GM23338 (cell line): ENCODE measurements around the gene EXOC6B. TPM values are rescaled to one million over a fixed set of nuclear protein-coding genes. Genes with fewer than 3 reads are reported as not detected.

ENCODE experiments used
- ATAC-seq: fragments of 200-7000 bp; cut with Tn5 transposase; 3 replicates; pipeline ENCODE4 v1.9.1; 2020
- DNase-seq: peaks from one replicate; pipeline ENCODE4 v3.0.0-alpha.2; 2015; ENCODE audit warnings: low spot score
- H2AFZ ChIP-seq: fragments of 200-600 bp; sonication (generic); 2 replicates; pipeline ENCODE4 v1.8.0; 2016; ENCODE audit warnings: antibody characterized with exemption, mild to moderate bottlenecking, moderate library complexity
- H3F3A ChIP-seq: fragments of 200-600 bp; sonication (generic); replicated peaks from 2 replicates; pipeline ENCODE4 v1.8.0; 2017; ENCODE audit warnings: antibody characterized with exemption, mixed run types, low read depth
- H3K27ac ChIP-seq: fragments of 200-600 bp; sonication (generic); 2 replicates; pipeline ENCODE4 v1.6.1; 2016; ENCODE audit warnings: low read depth
- H3K27me3 ChIP-seq: fragments of 200-600 bp; sonication (generic); 2 replicates; pipeline ENCODE4 v1.8.0; 2016; ENCODE audit warnings: mild to moderate bottlenecking, mixed run types, moderate library complexity; ENCODE audit not compliant: insufficient read depth
- H3K36me3 ChIP-seq: fragments of 200-600 bp; sonication (generic); 2 replicates; pipeline ENCODE4 v1.8.0; 2016; ENCODE audit warnings: mild to moderate bottlenecking; ENCODE audit not compliant: insufficient read depth
- H3K4me1 ChIP-seq: fragments of 200-600 bp; sonication (generic); 2 replicates; pipeline ENCODE4 v1.8.0; 2016; ENCODE audit warnings: mild to moderate bottlenecking, moderate library complexity; ENCODE audit not compliant: insufficient read depth
- H3K4me2 ChIP-seq: fragments of 200-600 bp; sonication (generic); 2 replicates; pipeline ENCODE4 v1.7.1; 2017; ENCODE audit warnings: mixed run types
- H3K4me3 ChIP-seq: fragments of 200-600 bp; sonication (generic); 2 replicates; pipeline ENCODE4 v1.6.1; 2016; ENCODE audit warnings: mixed run types
- H3K79me2 ChIP-seq: fragments of 200-600 bp; sonication (generic); replicated peaks from 2 replicates; pipeline ENCODE4 v1.8.0; 2017; ENCODE audit warnings: mild to moderate bottlenecking; ENCODE audit not compliant: insufficient read depth
- H3K9me2 ChIP-seq: fragments of 200-600 bp; sonication (generic); 2 replicates; pipeline ENCODE4 v1.8.0; 2017; ENCODE audit not compliant: insufficient read depth
- H4K20me1 ChIP-seq: fragments of 200-600 bp; sonication (generic); replicated peaks from 2 replicates; pipeline ENCODE4 v1.8.0; 2017; ENCODE audit warnings: mild to moderate bottlenecking; ENCODE audit not compliant: insufficient read depth
- H3K27ac Mint-ChIP-seq: 2 replicates; pipeline ENCODE4 v1.8.0; 2020; ENCODE audit warnings: inconsistent platforms, mild to moderate bottlenecking, moderate library complexity, mixed read lengths
- H3K27me3 Mint-ChIP-seq: 3 replicates; pipeline ENCODE4 v1.8.0; 2022; ENCODE audit warnings: low read depth, mild to moderate bottlenecking, moderate library complexity, mixed read lengths, inconsistent platforms; ENCODE audit not compliant: insufficient read depth, poor library complexity
- H3K36me3 Mint-ChIP-seq: 3 replicates; pipeline ENCODE4 v1.8.0; 2021; ENCODE audit warnings: low read depth, mild to moderate bottlenecking, inconsistent platforms, moderate library complexity, mixed read lengths
- H3K4me1 Mint-ChIP-seq: 3 replicates; pipeline ENCODE4 v1.8.0; 2020; ENCODE audit warnings: mild to moderate bottlenecking, inconsistent platforms, mixed read lengths
- H3K4me3 Mint-ChIP-seq: 3 replicates; pipeline ENCODE4 v1.8.0; 2021; ENCODE audit warnings: moderate library complexity, mild to moderate bottlenecking, inconsistent platforms, mixed read lengths
- H3K9me3 Mint-ChIP-seq: 3 replicates; pipeline ENCODE4 v1.8.0; 2020; ENCODE audit warnings: moderate library complexity, mild to moderate bottlenecking, inconsistent platforms, mixed read lengths
- CREB1 ChIP-seq: fragments of 250-450 bp; sonication (Bioruptor Pico); IDR thresholded peaks from 2 replicates; pipeline ENCODE4 v1.5.0; 2020; ENCODE audit warnings: low read depth, mild to moderate bottlenecking, moderate library complexity
- CTCF ChIP-seq, 2 experiments: fragments of 200-600 bp in 1 of 2; sonication (generic) in 1 of 2; conservative IDR thresholded peaks; 2 replicates each; pipeline versions ENCODE4 v1.5.1 to v1.6.1; 2016 to 2017; ENCODE audit warnings: antibody characterized with exemption in 2 of 2, low read depth in 2 of 2, mild to moderate bottlenecking in 2 of 2, moderate library complexity in 1 of 2
- EZH2 ChIP-seq: fragments of 200-600 bp; sonication (generic); IDR thresholded peaks from one replicate; pipeline ENCODE4 v1.8.0; 2017; ENCODE audit warnings: antibody characterized with exemption, mild to moderate bottlenecking, low read depth; ENCODE audit not compliant: unreplicated experiment
- EZH2phosphoT487 ChIP-seq: fragments of 200-600 bp; sonication (generic); IDR thresholded peaks from one replicate; pipeline ENCODE4 v1.8.1; 2018; ENCODE audit warnings: antibody characterized with exemption; ENCODE audit not compliant: unreplicated experiment
- JUNB ChIP-seq: IDR thresholded peaks from one replicate; pipeline ENCODE4 v1.6.1; 2016; ENCODE audit warnings: antibody characterized with exemption; ENCODE audit not compliant: unreplicated experiment
- NANOG ChIP-seq: IDR thresholded peaks from 2 replicates; pipeline ENCODE4 v1.6.1; 2016; ENCODE audit warnings: antibody characterized with exemption, borderline replicate concordance
- POLR2AphosphoS5 ChIP-seq: IDR thresholded peaks from 2 replicates; pipeline ENCODE4 v1.6.1; 2016; ENCODE audit warnings: antibody characterized with exemption, low read depth
- REST ChIP-seq: IDR thresholded peaks from one replicate; pipeline ENCODE4 v1.6.1; 2018; ENCODE audit warnings: antibody characterized with exemption; ENCODE audit not compliant: unreplicated experiment
- STAT1 ChIP-seq: IDR thresholded peaks from one replicate; pipeline ENCODE4 v1.6.1; 2016; ENCODE audit warnings: antibody characterized with exemption; ENCODE audit not compliant: unreplicated experiment
- ZNF114 ChIP-seq: fragments of 250-450 bp; sonication (Bioruptor Pico); IDR thresholded peaks from 2 replicates; pipeline ENCODE4 v1.5.0; 2020; ENCODE audit warnings: mild to moderate bottlenecking, moderate library complexity
- ZNF331 ChIP-seq: fragments of 250-450 bp; sonication (Bioruptor Pico); IDR thresholded peaks from 2 replicates; pipeline ENCODE4 v1.5.0; 2020; ENCODE audit warnings: low read depth, mild to moderate bottlenecking, moderate library complexity
- polyA plus RNA-seq: library from polyadenylated mRNA; unstranded; fragments of >200 nt; fragmentation: Nextera tagmentation; extraction: Ambion mirVana; gene quantifications from 2 replicates; pipeline ENCODE4 v1.2.1, GENCODE V29; 2016
- total RNA-seq: library from RNA; depleted of rRNA; stranded (reverse); fragments of >200 nt; shearing (Covaris generic); gene quantifications from 2 replicates; pipeline ENCODE4 v1.2.3, GENCODE V29; 2014
- TF ChIP-seq, protein P1 (sequence below): fragments of 250-450 bp; sonication (Bioruptor Pico); IDR thresholded peaks from 2 replicates; pipeline ENCODE4 v1.5.0; 2020; ENCODE audit warnings: mild to moderate bottlenecking, moderate library complexity
- TF ChIP-seq, protein P2 (sequence below): IDR thresholded peaks from 2 replicates; pipeline ENCODE4 v1.6.1; 2016; ENCODE audit warnings: antibody characterized with exemption

The EXOC6B gene
- total and polyA plus RNA-seq, 2 experiments from 2014 or later, result 7.2 to 45.9 TPM

DNA sequence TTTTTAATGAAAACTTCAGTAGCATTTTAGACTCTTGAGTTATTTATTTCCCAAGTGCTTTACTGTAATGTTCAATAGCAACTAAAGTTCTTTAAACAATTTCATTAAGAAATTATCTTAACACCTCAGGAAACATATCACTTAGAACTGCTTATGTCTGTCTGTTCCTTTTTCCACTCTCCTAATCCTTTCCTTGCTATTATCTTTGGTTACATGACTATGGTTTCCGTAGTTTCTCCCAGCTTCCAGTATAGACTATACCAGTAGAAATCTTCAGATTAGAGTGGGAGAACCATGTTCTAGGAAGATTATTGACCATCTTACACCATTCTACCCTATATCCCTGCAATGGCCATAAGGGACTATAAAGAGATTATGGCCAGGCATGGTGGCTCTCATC is 280.0 kb downstream of the EXOC6B start:
- H3K27ac Mint-ChIP-seq, result no peak overlapping the region
- TF ChIP-seq NANOG (no peak), ZNF331 (CRISPR knock-in tag) (no peak), POLR2AphosphoS5 (no peak), JUNB (no peak), EZH2phosphoT487 (no peak), CTCF (conservative IDR thresholded peaks at IDR 0.05; ENCODE audit: low read depth in 2 of 2) (no peak), CREB1 (CRISPR knock-in tag) (no peak), STAT1 (no peak), ZNF114 (CRISPR knock-in tag) (no peak), REST (no peak), EZH2 (no peak)
- TF ChIP-seq, protein P1, sequence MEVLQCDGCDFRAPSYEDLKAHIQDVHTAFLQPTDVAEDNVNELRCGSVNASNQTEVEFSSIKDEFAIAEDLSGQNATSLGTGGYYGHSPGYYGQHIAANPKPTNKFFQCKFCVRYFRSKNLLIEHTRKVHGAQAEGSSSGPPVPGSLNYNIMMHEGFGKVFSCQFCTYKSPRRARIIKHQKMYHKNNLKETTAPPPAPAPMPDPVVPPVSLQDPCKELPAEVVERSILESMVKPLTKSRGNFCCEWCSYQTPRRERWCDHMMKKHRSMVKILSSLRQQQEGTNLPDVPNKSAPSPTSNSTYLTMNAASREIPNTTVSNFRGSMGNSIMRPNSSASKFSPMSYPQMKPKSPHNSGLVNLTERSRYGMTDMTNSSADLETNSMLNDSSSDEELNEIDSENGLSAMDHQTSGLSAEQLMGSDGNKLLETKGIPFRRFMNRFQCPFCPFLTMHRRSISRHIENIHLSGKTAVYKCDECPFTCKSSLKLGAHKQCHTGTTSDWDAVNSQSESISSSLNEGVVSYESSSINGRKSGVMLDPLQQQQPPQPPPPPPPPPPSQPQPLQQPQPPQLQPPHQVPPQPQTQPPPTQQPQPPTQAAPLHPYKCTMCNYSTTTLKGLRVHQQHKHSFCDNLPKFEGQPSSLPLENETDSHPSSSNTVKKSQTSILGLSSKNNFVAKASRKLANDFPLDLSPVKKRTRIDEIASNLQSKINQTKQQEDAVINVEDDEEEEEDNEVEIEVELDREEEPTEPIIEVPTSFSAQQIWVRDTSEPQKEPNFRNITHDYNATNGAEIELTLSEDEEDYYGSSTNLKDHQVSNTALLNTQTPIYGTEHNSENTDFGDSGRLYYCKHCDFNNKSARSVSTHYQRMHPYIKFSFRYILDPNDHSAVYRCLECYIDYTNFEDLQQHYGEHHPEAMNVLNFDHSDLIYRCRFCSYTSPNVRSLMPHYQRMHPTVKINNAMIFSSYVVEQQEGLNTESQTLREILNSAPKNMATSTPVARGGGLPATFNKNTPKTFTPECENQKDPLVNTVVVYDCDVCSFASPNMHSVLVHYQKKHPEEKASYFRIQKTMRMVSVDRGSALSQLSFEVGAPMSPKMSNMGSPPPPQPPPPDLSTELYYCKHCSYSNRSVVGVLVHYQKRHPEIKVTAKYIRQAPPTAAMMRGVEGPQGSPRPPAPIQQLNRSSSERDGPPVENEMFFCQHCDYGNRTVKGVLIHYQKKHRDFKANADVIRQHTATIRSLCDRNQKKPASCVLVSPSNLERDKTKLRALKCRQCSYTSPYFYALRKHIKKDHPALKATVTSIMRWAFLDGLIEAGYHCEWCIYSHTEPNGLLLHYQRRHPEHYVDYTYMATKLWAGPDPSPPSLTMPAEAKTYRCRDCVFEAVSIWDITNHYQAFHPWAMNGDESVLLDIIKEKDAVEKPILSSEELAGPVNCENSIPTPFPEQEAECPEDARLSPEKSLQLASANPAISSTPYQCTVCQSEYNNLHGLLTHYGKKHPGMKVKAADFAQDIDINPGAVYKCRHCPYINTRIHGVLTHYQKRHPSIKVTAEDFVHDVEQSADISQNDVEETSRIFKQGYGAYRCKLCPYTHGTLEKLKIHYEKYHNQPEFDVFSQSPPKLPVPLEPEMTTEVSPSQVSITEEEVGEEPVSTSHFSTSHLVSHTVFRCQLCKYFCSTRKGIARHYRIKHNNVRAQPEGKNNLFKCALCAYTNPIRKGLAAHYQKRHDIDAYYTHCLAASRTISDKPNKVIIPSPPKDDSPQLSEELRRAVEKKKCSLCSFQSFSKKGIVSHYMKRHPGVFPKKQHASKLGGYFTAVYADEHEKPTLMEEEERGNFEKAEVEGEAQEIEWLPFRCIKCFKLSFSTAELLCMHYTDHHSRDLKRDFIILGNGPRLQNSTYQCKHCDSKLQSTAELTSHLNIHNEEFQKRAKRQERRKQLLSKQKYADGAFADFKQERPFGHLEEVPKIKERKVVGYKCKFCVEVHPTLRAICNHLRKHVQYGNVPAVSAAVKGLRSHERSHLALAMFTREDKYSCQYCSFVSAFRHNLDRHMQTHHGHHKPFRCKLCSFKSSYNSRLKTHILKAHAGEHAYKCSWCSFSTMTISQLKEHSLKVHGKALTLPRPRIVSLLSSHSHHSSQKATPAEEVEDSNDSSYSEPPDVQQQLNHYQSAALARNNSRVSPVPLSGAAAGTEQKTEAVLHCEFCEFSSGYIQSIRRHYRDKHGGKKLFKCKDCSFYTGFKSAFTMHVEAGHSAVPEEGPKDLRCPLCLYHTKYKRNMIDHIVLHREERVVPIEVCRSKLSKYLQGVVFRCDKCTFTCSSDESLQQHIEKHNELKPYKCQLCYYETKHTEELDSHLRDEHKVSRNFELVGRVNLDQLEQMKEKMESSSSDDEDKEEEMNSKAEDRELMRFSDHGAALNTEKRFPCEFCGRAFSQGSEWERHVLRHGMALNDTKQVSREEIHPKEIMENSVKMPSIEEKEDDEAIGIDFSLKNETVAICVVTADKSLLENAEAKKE (CRISPR knock-in tag), result no peak
- TF ChIP-seq, protein P2, sequence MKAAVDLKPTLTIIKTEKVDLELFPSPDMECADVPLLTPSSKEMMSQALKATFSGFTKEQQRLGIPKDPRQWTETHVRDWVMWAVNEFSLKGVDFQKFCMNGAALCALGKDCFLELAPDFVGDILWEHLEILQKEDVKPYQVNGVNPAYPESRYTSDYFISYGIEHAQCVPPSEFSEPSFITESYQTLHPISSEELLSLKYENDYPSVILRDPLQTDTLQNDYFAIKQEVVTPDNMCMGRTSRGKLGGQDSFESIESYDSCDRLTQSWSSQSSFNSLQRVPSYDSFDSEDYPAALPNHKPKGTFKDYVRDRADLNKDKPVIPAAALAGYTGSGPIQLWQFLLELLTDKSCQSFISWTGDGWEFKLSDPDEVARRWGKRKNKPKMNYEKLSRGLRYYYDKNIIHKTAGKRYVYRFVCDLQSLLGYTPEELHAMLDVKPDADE, result no peak
- H3K27me3 ChIP-seq, result no peaks in the 10 kb centered on the region
- no peaks in the 10 kb centered on the region for H3K4me1 ChIP-seq
- no peak overlapping the region for H3K4me3 Mint-ChIP-seq
- no peak overlapping the region for H3K27ac ChIP-seq
- H3K27me3 Mint-ChIP-seq, result no peaks in the 10 kb centered on the region
- no peak overlapping the region for H2AFZ ChIP-seq
- no peaks in the 10 kb centered on the region for H3F3A ChIP-seq
- H3K4me2 ChIP-seq, result no peak overlapping the region
- H3K4me1 Mint-ChIP-seq, result no peaks in the 10 kb centered on the region
- ATAC-seq (no peak), DNase-seq (no peak)
- no peaks in the 10 kb centered on the region for H4K20me1 ChIP-seq
- H3K36me3 Mint-ChIP-seq, result no peaks in the 10 kb centered on the region
- no peak overlapping the region for H3K4me3 ChIP-seq
- H3K36me3 ChIP-seq, result no peaks in the 10 kb centered on the region
- H3K9me2 ChIP-seq, result no peaks in the 10 kb centered on the region
- H3K79me2 ChIP-seq, result no peaks in the 10 kb centered on the region
- H3K9me3 Mint-ChIP-seq, result no peaks in the 10 kb centered on the region
